PC-9 (cell line): ENCODE data around the gene NANOS3.

Source experiments
- CTCF ChIP-seq: fragments of 200-600 bp; sonication (generic); conservative IDR thresholded peaks from 2 replicates; pipeline ENCODE4 v1.6.1; 2017; ENCODE audit warnings: mixed run types, antibody characterized with exemption, mild to moderate bottlenecking, moderate library complexity
- EZH2 ChIP-seq: fragments of 200-600 bp; sonication (generic); IDR thresholded peaks from 2 replicates; pipeline ENCODE4 v1.8.0; 2017; ENCODE audit warnings: antibody characterized with exemption, low read depth

DNA sequence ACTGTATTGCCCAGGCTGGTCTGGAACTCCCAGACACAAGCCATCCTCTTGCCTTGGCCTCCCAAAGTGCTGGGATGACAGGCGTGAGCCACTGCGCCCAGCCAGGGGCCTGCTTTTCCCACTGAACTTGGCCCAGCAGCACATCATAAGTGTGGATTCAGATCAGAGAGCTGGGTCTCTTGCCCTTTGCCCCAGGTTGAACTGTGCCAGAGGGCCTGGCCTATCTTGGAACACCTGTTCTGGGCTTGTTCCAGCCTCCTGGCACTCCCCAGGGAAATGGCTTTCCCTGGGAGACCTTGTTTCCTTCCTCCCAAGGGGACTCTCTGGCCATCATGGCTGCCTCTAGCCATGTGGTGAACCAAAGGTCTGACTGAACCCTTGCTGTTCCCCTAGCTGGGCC, 32.5 kb downstream of the NANOS3 start:
- TF ChIP-seq CTCF: no peak
- TF ChIP-seq EZH2: no peak
